Measurements from ENCODE around the gene ASF1B.

- TF ChIP-seq, protein P1, sequence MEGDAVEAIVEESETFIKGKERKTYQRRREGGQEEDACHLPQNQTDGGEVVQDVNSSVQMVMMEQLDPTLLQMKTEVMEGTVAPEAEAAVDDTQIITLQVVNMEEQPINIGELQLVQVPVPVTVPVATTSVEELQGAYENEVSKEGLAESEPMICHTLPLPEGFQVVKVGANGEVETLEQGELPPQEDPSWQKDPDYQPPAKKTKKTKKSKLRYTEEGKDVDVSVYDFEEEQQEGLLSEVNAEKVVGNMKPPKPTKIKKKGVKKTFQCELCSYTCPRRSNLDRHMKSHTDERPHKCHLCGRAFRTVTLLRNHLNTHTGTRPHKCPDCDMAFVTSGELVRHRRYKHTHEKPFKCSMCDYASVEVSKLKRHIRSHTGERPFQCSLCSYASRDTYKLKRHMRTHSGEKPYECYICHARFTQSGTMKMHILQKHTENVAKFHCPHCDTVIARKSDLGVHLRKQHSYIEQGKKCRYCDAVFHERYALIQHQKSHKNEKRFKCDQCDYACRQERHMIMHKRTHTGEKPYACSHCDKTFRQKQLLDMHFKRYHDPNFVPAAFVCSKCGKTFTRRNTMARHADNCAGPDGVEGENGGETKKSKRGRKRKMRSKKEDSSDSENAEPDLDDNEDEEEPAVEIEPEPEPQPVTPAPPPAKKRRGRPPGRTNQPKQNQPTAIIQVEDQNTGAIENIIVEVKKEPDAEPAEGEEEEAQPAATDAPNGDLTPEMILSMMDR (IDR thresholded peaks at IDR 0.05; ENCODE audit: extremely low read depth in 1 of 2, insufficient read depth in 1 of 2, low read depth in 1 of 2, low read length in 2 of 2), result no peak
- no peak for TF ChIP-seq EZH2 (IDR thresholded peaks at IDR 0.05; ENCODE audit: borderline replicate concordance, low read depth, low read length, severe bottlenecking)
- TF ChIP-seq, protein P2, sequence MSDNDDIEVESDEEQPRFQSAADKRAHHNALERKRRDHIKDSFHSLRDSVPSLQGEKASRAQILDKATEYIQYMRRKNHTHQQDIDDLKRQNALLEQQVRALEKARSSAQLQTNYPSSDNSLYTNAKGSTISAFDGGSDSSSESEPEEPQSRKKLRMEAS (IDR thresholded peaks at IDR 0.05; ENCODE audit: insufficient read depth, insufficient read length), result no peak
- no peak for TF ChIP-seq POLR2A (IDR thresholded peaks at IDR 0.05; ENCODE audit: low read depth, low read length)
- no peak for TF ChIP-seq MYC (IDR thresholded peaks at IDR 0.05; ENCODE audit: low read depth, low read length)
- no peak for TF ChIP-seq GATA2 (IDR thresholded peaks at IDR 0.05; ENCODE audit: insufficient read depth, insufficient read length, low read depth, low read length)
Observed at GRCh38 chr19:14159059-14159458, 22.7 kb upstream of the ASF1B start.
